ENCODE results near the gene ZNF641. TPM values are rescaled to one million over a fixed set of nuclear protein-coding genes. Genes with fewer than 3 reads are reported as not detected.
"Not testable (repeated sequence)": the region's sequence is repeated elsewhere in the genome, so short reads cannot be mapped to it uniquely, and the experiment has no call there.

ZNF641 gene
- total RNA-seq, 1 experiment from 2014 or later, result 13.5 TPM

GRCh38 chr12:48336061-48336460 lies 14.7 kb downstream of the ZNF641 start:
- TF ChIP-seq TCF7L2 (IDR thresholded peaks at IDR 0.05; ENCODE audit: low read depth, low read length) (no peak), SIN3A (IDR thresholded peaks at IDR 0.05; ENCODE audit: borderline replicate concordance, insufficient read depth, low read depth, low read length) (no peak), CTCF (IDR thresholded peaks at IDR 0.05) (no peak), REST (IDR thresholded peaks at IDR 0.05; ENCODE audit: insufficient read depth in 1 of 2, low read depth in 2 of 2, low read length in 1 of 2) (no peak), POLR2AphosphoS5 (IDR thresholded peaks at IDR 0.05; ENCODE audit: low read depth, low read length) (no peak)
- no peak for ATAC-seq
- POLR2A ChIA-PET, result no interaction called here
- BruUV-seq (replicated peaks), result no TSS peak
- Histone ChIP-seq H3K9me3 (ENCODE audit: control insufficient read depth, insufficient read depth, low read depth, low read length) (no peaks in the 10 kb centered on the region), H3K36me3 (ENCODE audit: control insufficient read depth, insufficient read depth, low read length) (no peaks in the 10 kb centered on the region), H3K27ac (ENCODE audit: low read length) (no peak overlapping the region), H3K27me3 (ENCODE audit: control insufficient read depth, insufficient read depth, low read length) (no peaks in the 10 kb centered on the region), H3K4me1 (ENCODE audit: control insufficient read depth, insufficient read depth, low read length) (no peaks in the 10 kb centered on the region), H3K4me3 (ENCODE audit: low read depth in 2 of 2, low read length in 2 of 2) (no peak overlapping the region)
- no peak for DNase-seq (ENCODE audit: low read depth, low spot score)
- CTCF ChIA-PET, result no interaction called here
- intact Hi-C loops (cut with micrococcal nuclease; ENCODE audit: unreplicated experiment) (no loop called here), in situ Hi-C loops (cut with HindIII; ENCODE audit: low pct_unique_long_range_greater_than_20kb, low sequenced_read_pairs) (no loop called here)

GRCh38 chr12:48334808-48335207 lies 15.9 kb downstream of the ZNF641 start:
- ChIA-PET POLR2A (no interaction called here), CTCF (no interaction called here)
- ATAC-seq (no peak), DNase-seq (ENCODE audit: low read depth, low spot score) (no peak)
- Histone ChIP-seq H3K27me3 (ENCODE audit: control insufficient read depth, insufficient read depth, low read length) (no peaks in the 10 kb centered on the region), H3K36me3 (ENCODE audit: control insufficient read depth, insufficient read depth, low read length) (no peaks in the 10 kb centered on the region), H3K4me1 (ENCODE audit: control insufficient read depth, insufficient read depth, low read length) (no peaks in the 10 kb centered on the region), H3K4me3 (ENCODE audit: low read depth in 2 of 2, low read length in 2 of 2) (no peak overlapping the region), H3K9me3 (ENCODE audit: control insufficient read depth, insufficient read depth, low read depth, low read length) (no peaks in the 10 kb centered on the region), H3K27ac (ENCODE audit: low read length) (no peak overlapping the region)
- no TSS peak for BruUV-seq (replicated peaks)
- intact Hi-C loops (cut with micrococcal nuclease; ENCODE audit: unreplicated experiment), result no loop called here
- in situ Hi-C loops (cut with HindIII; ENCODE audit: low pct_unique_long_range_greater_than_20kb, low sequenced_read_pairs), result no loop called here
- TF ChIP-seq CTCF (IDR thresholded peaks at IDR 0.05) (no peak), REST (IDR thresholded peaks at IDR 0.05; ENCODE audit: insufficient read depth in 1 of 2, low read depth in 2 of 2, low read length in 1 of 2) (no peak), SIN3A (IDR thresholded peaks at IDR 0.05; ENCODE audit: borderline replicate concordance, insufficient read depth, low read depth, low read length) (no peak), POLR2AphosphoS5 (IDR thresholded peaks at IDR 0.05; ENCODE audit: low read depth, low read length) (no peak), TCF7L2 (IDR thresholded peaks at IDR 0.05; ENCODE audit: low read depth, low read length) (no peak)

GRCh38 chr12:48333680-48334079 lies 17.0 kb downstream of the ZNF641 start:
- H3K4me3 ChIP-seq (ENCODE audit: low read depth in 2 of 2, low read length in 2 of 2); DNase-seq (ENCODE audit: low read depth, low spot score); intact Hi-C loops (cut with micrococcal nuclease; ENCODE audit: unreplicated experiment); H3K27ac ChIP-seq (ENCODE audit: low read length); POLR2A ChIA-PET; CTCF ChIA-PET; H3K4me1 ChIP-seq (ENCODE audit: control insufficient read depth, insufficient read depth, low read length); in situ Hi-C loops (cut with HindIII; ENCODE audit: low pct_unique_long_range_greater_than_20kb, low sequenced_read_pairs); H3K36me3 ChIP-seq (ENCODE audit: control insufficient read depth, insufficient read depth, low read length); H3K27me3 ChIP-seq (ENCODE audit: control insufficient read depth, insufficient read depth, low read length); H3K9me3 ChIP-seq (ENCODE audit: control insufficient read depth, insufficient read depth, low read depth, low read length); BruUV-seq (replicated peaks); ATAC-seq: not testable (repeated sequence)

Data from Panc1 (cell line).